HepG2 (cell line): ENCODE data around the gene MORN3. TPM values are rescaled to one million over a fixed set of nuclear protein-coding genes. Genes with fewer than 3 reads are reported as not detected.
"Not testable (repeated sequence)": the region's sequence is repeated elsewhere in the genome, so short reads cannot be mapped to it uniquely, and the experiment has no call there.

Experiments used
- ATAC-seq: fragments of 200-7000 bp; cut with Tn5 transposase; 3 replicates; pipeline ENCODE4 v1.9.1; 2020; ENCODE audit warnings: mild to moderate bottlenecking, moderate library complexity
- BruUV-seq: library from RNA; stranded (reverse); fragments of 400-500 nt; replicated peaks from 2 replicates; lab custom pipeline; 2021; lab: Mats Ljungman, UMichigan
- CTCF ChIA-PET: fragments of 300-600 bp; formaldehyde crosslinking; extraction: SDS; loops from one replicate; lab custom pipeline; 2021; ENCODE audit warnings: low total read pairs, inconsistent platforms, low intra/inter-chr PET ratio; lab: Yijun Ruan, JAX
- POLR2A ChIA-PET: fragments of 350-600 bp; sonication (Branson Sonifier 250); formaldehyde crosslinking; loops from one replicate; lab custom pipeline; 2020; ENCODE audit warnings: antibody characterized with exemption, inconsistent platforms; lab: Yijun Ruan, JAX
- DNase-seq: peaks from one replicate; pipeline ENCODE4 v3.0.0-alpha.2; 2015; ENCODE audit warnings: low spot score
- FAIRE-seq: peaks from 3 replicates; lab custom pipeline; 2011; peaks lifted over from hg19 to GRCh38; lab: Jason Lieb, UNC
- H2AFZ ChIP-seq: one replicate; pipeline ENCODE4 v1.6.1; 2011; ENCODE audit warnings: low read length, inconsistent platforms
- H3K27ac ChIP-seq: fragments of 300-600 bp; 3 replicates; pipeline ENCODE4 v1.8.0; 2011; ENCODE audit warnings: mixed run types, mild to moderate bottlenecking, mixed read lengths, low read length, inconsistent platforms; ENCODE audit not compliant: insufficient read depth; ENCODE audit errors: extremely low read length
- H3K27me3 ChIP-seq, 2 experiments: fragments of 200-600 bp in 1 of 2; 2 replicates in 1 of 2; 3 replicates in 1 of 2; pipeline versions ENCODE4 v1.6.0 to v1.8.0; 2011; ENCODE audit warnings: low read length in 2 of 2, mild to moderate bottlenecking in 2 of 2, moderate library complexity in 2 of 2, inconsistent platforms in 1 of 2; ENCODE audit not compliant: insufficient read depth in 2 of 2, control insufficient read depth in 1 of 2
- H3K36me3 ChIP-seq, 2 experiments: fragments of 200-600 bp in 1 of 2; replicated peaks in 1 of 2; 2 replicates in 1 of 2; 3 replicates in 1 of 2; pipeline versions ENCODE4 v1.5.1 to v1.8.0; 2011; ENCODE audit warnings: low read length in 2 of 2, inconsistent platforms in 1 of 2; ENCODE audit not compliant: insufficient read depth in 2 of 2, control insufficient read depth in 1 of 2
- H3K4me1 ChIP-seq: 2 replicates; pipeline ENCODE4 v1.5.1; 2012; ENCODE audit warnings: low read length, inconsistent platforms; ENCODE audit not compliant: insufficient read depth
- H3K4me2 ChIP-seq: 2 replicates; pipeline ENCODE4 v1.6.0; 2011; ENCODE audit warnings: low read depth, low read length, inconsistent platforms
- H3K4me3 ChIP-seq, 3 experiments: fragments of 200-600 bp in 1 of 3; sonication (generic), shearing (Covaris generic) in 1 of 3; replicated peaks in 1 of 3; 2 replicates each; pipeline ENCODE4 v1.5.1; 2011 to 2016; ENCODE audit warnings: low read length in 3 of 3, inconsistent platforms in 2 of 3, low read depth in 2 of 3, mild to moderate bottlenecking in 2 of 3, control low read depth in 1 of 3, mixed read lengths in 1 of 3; ENCODE audit not compliant: insufficient read depth in 1 of 3
- H3K79me2 ChIP-seq: one replicate; pipeline ENCODE4 v1.6.1; 2011; ENCODE audit warnings: low read length, inconsistent platforms; ENCODE audit not compliant: insufficient read depth
- H3K9ac ChIP-seq: 2 replicates; pipeline ENCODE4 v1.6.0; 2011; ENCODE audit warnings: mild to moderate bottlenecking, low read depth, low read length, inconsistent platforms; ENCODE audit not compliant: insufficient read depth
- H3K9me3 ChIP-seq: 2 replicates; pipeline ENCODE4 v1.5.1; 2012; ENCODE audit warnings: mild to moderate bottlenecking, low read length
- H4K20me1 ChIP-seq: 2 replicates; pipeline ENCODE4 v1.6.0; 2011; ENCODE audit warnings: inconsistent platforms, mild to moderate bottlenecking, low read length, moderate library complexity; ENCODE audit not compliant: insufficient read depth
- ADNP ChIP-seq: sonication (generic); formaldehyde crosslinking; IDR thresholded peaks from 2 replicates; pipeline ENCODE4 v1.4.0; 2020; ENCODE audit warnings: missing genetic modification reagents
- ARNT2 ChIP-seq: sonication (generic); formaldehyde crosslinking; IDR thresholded peaks from 2 replicates; pipeline ENCODE4 v1.8.0; 2022; ENCODE audit warnings: mild to moderate bottlenecking, low read depth, missing genetic modification reagents, moderate library complexity
- BRF2 ChIP-seq: sonication (generic); formaldehyde crosslinking; IDR thresholded peaks from 2 replicates; pipeline ENCODE4 v1.8.1; 2022; ENCODE audit warnings: mild to moderate bottlenecking, missing genetic modification reagents
- CBX1 ChIP-seq: IDR thresholded peaks from one replicate; pipeline ENCODE4 v1.6.1; 2016; ENCODE audit warnings: antibody characterized with exemption, low read depth
- DDIT3 ChIP-seq: sonication (generic); formaldehyde crosslinking; IDR thresholded peaks from 2 replicates; pipeline ENCODE4 v1.4.0; 2020; ENCODE audit warnings: mild to moderate bottlenecking, missing genetic modification reagents
- KAT8 ChIP-seq: IDR thresholded peaks from 2 replicates; pipeline ENCODE4 v1.6.1; 2016; ENCODE audit warnings: missing genetic modification reagents, missing compliant biosample characterization
- KDM6A ChIP-seq: IDR thresholded peaks from 2 replicates; pipeline ENCODE4 v1.6.1; 2016; ENCODE audit warnings: low read depth
- MIXL1 ChIP-seq: IDR thresholded peaks from 2 replicates; pipeline ENCODE4 v1.6.1; 2016
- MYC ChIP-seq: sonication (generic); formaldehyde crosslinking; IDR thresholded peaks from 2 replicates; pipeline ENCODE4 v1.9.0; 2021; ENCODE audit warnings: missing genetic modification reagents, borderline replicate concordance
- ZMYM3 ChIP-seq: sonication (generic); formaldehyde crosslinking; IDR thresholded peaks from 2 replicates; pipeline ENCODE4 v1.5.1; 2020; ENCODE audit warnings: mild to moderate bottlenecking, missing genetic modification reagents
- ZNF256 ChIP-seq: sonication (generic); formaldehyde crosslinking; conservative IDR thresholded peaks from 2 replicates; pipeline ENCODE4 v1.4.0; 2020; ENCODE audit warnings: missing genetic modification reagents
- ZNF432 ChIP-seq: sonication (generic); formaldehyde crosslinking; IDR thresholded peaks from 2 replicates; pipeline ENCODE4 v1.5.0; 2020; ENCODE audit warnings: missing genetic modification reagents, mild to moderate bottlenecking, borderline replicate concordance
- ZNF547 ChIP-seq: sonication (generic); formaldehyde crosslinking; IDR thresholded peaks from 2 replicates; pipeline ENCODE4 v1.5.1; 2020; ENCODE audit warnings: mild to moderate bottlenecking, missing genetic modification reagents
- ZNF615 ChIP-seq: sonication (generic); formaldehyde crosslinking; IDR thresholded peaks from 2 replicates; pipeline ENCODE4 v1.5.0; 2020; ENCODE audit warnings: mild to moderate bottlenecking, missing genetic modification reagents, borderline replicate concordance
- ZNF629 ChIP-seq: sonication (generic); formaldehyde crosslinking; conservative IDR thresholded peaks from 2 replicates; pipeline ENCODE4 v1.5.0; 2020; ENCODE audit warnings: missing genetic modification reagents
- ZSCAN22 ChIP-seq: sonication (generic); formaldehyde crosslinking; IDR thresholded peaks from 2 replicates; pipeline ENCODE4 v1.4.0; 2020; ENCODE audit warnings: mild to moderate bottlenecking, missing genetic modification reagents
- WGBS: methylation state at CpG from one replicate; pipeline ENCODE4 v1.1.6; 2017; ENCODE audit warnings: low lambda C conversion rate; 5-methylcytosine and 5-hydroxymethylcytosine counted together
- in situ Hi-C: cut with HindIII; loops from 2 replicates; pipeline ENCODE4 v1.10.0; 2017; ENCODE audit warnings: low pct_unique_long_range_greater_than_20kb; ENCODE audit not compliant: extremely low pct_ligation_motif_present
- intact Hi-C: fragments of 100-400 bp; cut with micrococcal nuclease; formaldehyde crosslinking; loops from one replicate; pipeline ENCODE4 v1.10.0; 2022; ENCODE audit not compliant: unreplicated experiment
- polyA plus RNA-seq, 8 experiments: library from polyadenylated mRNA; depleted of rRNA in 3 of 8; stranded (reverse) in 7 of 8; unstranded in 1 of 8; fragments of >200 nt; fragmentation: Illumina TruSeq in 4 of 8; extraction: Trizol in 4 of 8; gene quantifications; 2 replicates each; pipeline versions ENCODE4 v1.2.1 to v1.2.3, GENCODE V29; 2011 to 2016; ENCODE audit warnings: low read depth in 4 of 8, missing spikeins in 1 of 8, mixed read lengths in 1 of 8; ENCODE audit not compliant: insufficient read depth in 1 of 8
- total RNA-seq, 5 experiments: library from RNA; depleted of rRNA; stranded (reverse); fragments of >200 nt; fragmentation: Illumina TruSeq; extraction: Trizol; gene quantifications; 2 replicates each; pipeline ENCODE4 v1.2.3, GENCODE V29; 2016; ENCODE audit warnings: low read depth in 1 of 5

The MORN3 gene
- total and polyA plus RNA-seq, 2 of the 13 experiments (the other 11 are each of a cell fraction or from before 2014, with no cell fraction given) = 1.1 to 2.0 TPM

- intact Hi-C loops, H3K27me3 ChIP-seq, FAIRE-seq, H4K20me1 ChIP-seq, H3K9me3 ChIP-seq, CTCF ChIA-PET, H3K27ac ChIP-seq, H2AFZ ChIP-seq, H3K4me3 ChIP-seq, in situ Hi-C loops, H3K79me2 ChIP-seq, H3K36me3 ChIP-seq, H3K4me2 ChIP-seq, BruUV-seq, DNase-seq, ATAC-seq, H3K9ac ChIP-seq: not testable (repeated sequence)
- 79% methylated on average over 11 of the region's 11 CpGs for WGBS
- H3K4me1 ChIP-seq = peaks cover 38% of the 10 kb centered on the region
- TF ChIP-seq ZNF629 = peak; percentile 82
- POLR2A ChIA-PET = interaction anchor here (1.0 kb wide), 1 partner anchor 35 kb away, joined by 3 read pairs; the partner anchor contains the start of gene ORAI1
Measured at GRCh38 chr12:121661353-121662105, 7.9 kb downstream of the MORN3 start.

- CTCF ChIA-PET = no interaction called here
- TF ChIP-seq MIXL1 (CRISPR knock-in tag) (no peak), ADNP (no peak), ZNF432 (CRISPR knock-in tag) (no peak), CBX1 (no peak), BRF2 (CRISPR knock-in tag) (no peak), ZSCAN22 (CRISPR knock-in tag) (no peak), MYC (no peak), ZNF615 (CRISPR knock-in tag) (no peak), ZNF256 (CRISPR knock-in tag) (no peak), ARNT2 (CRISPR knock-in tag) (no peak), KAT8 (CRISPR knock-in tag) (no peak), ZNF547 (CRISPR knock-in tag) (no peak), ZMYM3 (CRISPR knock-in tag) (no peak), DDIT3 (CRISPR knock-in tag) (no peak), KDM6A (CRISPR knock-in tag) (no peak)
Measured at GRCh38 chr12:121657305-121658008, 12.0 kb downstream of the MORN3 start.

More at GRCh38 chr12:121657305-121658008, 12.0 kb downstream of the MORN3 start:
- H4K20me1 ChIP-seq = no peaks in the 10 kb centered on the region
- no peak overlapping the region for H3K9ac ChIP-seq
- in situ Hi-C loops = no loop called here
- no peaks in the 10 kb centered on the region for H3K27me3 ChIP-seq
- intact Hi-C loops = no loop called here
- no TSS peak for BruUV-seq
- no peak for DNase-seq
- no peak overlapping the region for H3K4me3 ChIP-seq
- no peak overlapping the region for H2AFZ ChIP-seq
- H3K4me1 ChIP-seq = peaks cover 24% of the 10 kb centered on the region
- ATAC-seq = no peak
- no peaks in the 10 kb centered on the region for H3K36me3 ChIP-seq
- POLR2A ChIA-PET = no interaction called here
- FAIRE-seq = no peak
- no peaks in the 10 kb centered on the region for H3K79me2 ChIP-seq
- no peaks in the 10 kb centered on the region for H3K9me3 ChIP-seq
- no peak overlapping the region for H3K4me2 ChIP-seq
- H3K27ac ChIP-seq = no peak overlapping the region
- 79% methylated on average over 18 of the region's 18 CpGs for WGBS
